ENCODE data around the gene PRRC2B. TPM values are rescaled to one million over a fixed set of nuclear protein-coding genes. Genes with fewer than 3 reads are reported as not detected.

Gene PRRC2B
- total RNA-seq, 1 donor: 70.9 TPM

GRCh38 chr9:131432050-131432449 is 38.2 kb downstream of the PRRC2B start:
- Histone ChIP-seq H3K79me2 (ENCODE audit: insufficient read depth, low read length) (peaks cover 91% of the 10 kb centered on the region), H3K4me2 (ENCODE audit: insufficient read depth, low read length) (no peak overlapping the region), H3K4me3 (ENCODE audit: insufficient read depth, low read length) (no peak overlapping the region), H4K20me1 (ENCODE audit: insufficient read depth, low read length) (peaks cover 66% of the 10 kb centered on the region), H3K27ac (ENCODE audit: low read depth, low read length) (peak overlapping the region; percentile 59), H3K36me3 (ENCODE audit: insufficient read depth, low read length) (peaks cover 48% of the 10 kb centered on the region), H3K9me3 (ENCODE audit: low read depth, low read length) (no peaks in the 10 kb centered on the region), H3K27me3 (ENCODE audit: insufficient read depth, low read length) (no peaks in the 10 kb centered on the region), H3K4me1 (ENCODE audit: insufficient read depth, low read length) (peaks cover 30% of the 10 kb centered on the region), H2AFZ (ENCODE audit: low read length) (no peak overlapping the region)
- no peak for TF ChIP-seq CTCF (IDR thresholded peaks at IDR 0.05; ENCODE audit: extremely low read depth, low read depth, low read length)
- no peak for DNase-seq (ENCODE audit: insufficient read length, low spot score, missing footprints)

GRCh38 chr9:131432597-131433301 is 38.9 kb downstream of the PRRC2B start:
- Histone ChIP-seq H2AFZ (ENCODE audit: low read length) (no peak overlapping the region), H3K4me3 (ENCODE audit: insufficient read depth, low read length) (no peak overlapping the region), H4K20me1 (ENCODE audit: insufficient read depth, low read length) (peaks cover 62% of the 10 kb centered on the region), H3K4me2 (ENCODE audit: insufficient read depth, low read length) (peak overlapping the region; percentile 34), H3K9me3 (ENCODE audit: low read depth, low read length) (no peaks in the 10 kb centered on the region), H3K27ac (ENCODE audit: low read depth, low read length) (peak overlapping the region; percentile 59), H3K79me2 (ENCODE audit: insufficient read depth, low read length) (peaks cover 91% of the 10 kb centered on the region), H3K27me3 (ENCODE audit: insufficient read depth, low read length) (no peaks in the 10 kb centered on the region), H3K4me1 (ENCODE audit: insufficient read depth, low read length) (peaks cover 30% of the 10 kb centered on the region), H3K36me3 (ENCODE audit: insufficient read depth, low read length) (peaks cover 55% of the 10 kb centered on the region)
- peak; percentile 93 for DNase-seq (ENCODE audit: insufficient read length, low spot score, missing footprints)
- no peak for TF ChIP-seq CTCF (IDR thresholded peaks at IDR 0.05; ENCODE audit: extremely low read depth, low read depth, low read length)

- TF ChIP-seq CTCF (IDR thresholded peaks at IDR 0.05; ENCODE audit: extremely low read depth, low read depth, low read length): no peak
- H3K36me3 ChIP-seq (ENCODE audit: insufficient read depth, low read length): peaks cover 61% of the 10 kb centered on the region
- peaks cover 30% of the 10 kb centered on the region for H3K4me1 ChIP-seq (ENCODE audit: insufficient read depth, low read length)
- H3K4me2 ChIP-seq (ENCODE audit: insufficient read depth, low read length): peak overlapping the region; percentile 34
- peaks cover 92% of the 10 kb centered on the region for H3K79me2 ChIP-seq (ENCODE audit: insufficient read depth, low read length)
- DNase-seq (ENCODE audit: insufficient read length, low spot score, missing footprints): peak; percentile 64
- H3K27me3 ChIP-seq (ENCODE audit: insufficient read depth, low read length): no peaks in the 10 kb centered on the region
- H3K9me3 ChIP-seq (ENCODE audit: low read depth, low read length): no peaks in the 10 kb centered on the region
- peaks cover 61% of the 10 kb centered on the region for H4K20me1 ChIP-seq (ENCODE audit: insufficient read depth, low read length)
- peak overlapping the region; percentile 59 for H3K27ac ChIP-seq (ENCODE audit: low read depth, low read length)
- no peak overlapping the region for H2AFZ ChIP-seq (ENCODE audit: low read length)
- H3K4me3 ChIP-seq (ENCODE audit: insufficient read depth, low read length): no peak overlapping the region
These were observed 39.5 kb downstream of the PRRC2B start for GRCh38 chr9:131433302-131433854.

- no peaks in the 10 kb centered on the region for H3K9me3 ChIP-seq (ENCODE audit: low read depth, low read length)
- H3K4me2 ChIP-seq (ENCODE audit: insufficient read depth, low read length): no peak overlapping the region
- no peak for DNase-seq (ENCODE audit: insufficient read length, low spot score, missing footprints)
- H3K4me1 ChIP-seq (ENCODE audit: insufficient read depth, low read length): peaks cover 25% of the 10 kb centered on the region
- no peak overlapping the region for H2AFZ ChIP-seq (ENCODE audit: low read length)
- peaks cover 92% of the 10 kb centered on the region for H3K79me2 ChIP-seq (ENCODE audit: insufficient read depth, low read length)
- no peak for TF ChIP-seq CTCF (IDR thresholded peaks at IDR 0.05; ENCODE audit: extremely low read depth, low read depth, low read length)
- no peak overlapping the region for H3K27ac ChIP-seq (ENCODE audit: low read depth, low read length)
- H3K27me3 ChIP-seq (ENCODE audit: insufficient read depth, low read length): no peaks in the 10 kb centered on the region
- no peak overlapping the region for H3K4me3 ChIP-seq (ENCODE audit: insufficient read depth, low read length)
- H4K20me1 ChIP-seq (ENCODE audit: insufficient read depth, low read length): peaks cover 52% of the 10 kb centered on the region
- peaks cover 73% of the 10 kb centered on the region for H3K36me3 ChIP-seq (ENCODE audit: insufficient read depth, low read length)
These were observed 40.8 kb downstream of the PRRC2B start for GRCh38 chr9:131434673-131435072.

Measured in osteoblast (primary cell).